Suprapubic skin (tissue), 4 donors: Measurements from ENCODE around the gene MYL4. TPM values are rescaled to one million over a fixed set of nuclear protein-coding genes. Genes with fewer than 3 reads are reported as not detected.
"Not testable (repeated sequence)": the region's sequence is repeated elsewhere in the genome, so short reads cannot be mapped to it uniquely, and the experiment has no call there.

Source experiments
- DNase-seq, 2 donors: peaks; one replicate each; pipeline ENCODE4 v3.0.0-alpha.2; 2019; ENCODE audit warnings: low spot score in 2 of 2
- H3K27ac ChIP-seq: fragments of 200-600 bp; sonication (generic); one replicate; pipeline ENCODE4 v1.5.1; 2019
- H3K27me3 ChIP-seq: fragments of 200-600 bp; sonication (generic); one replicate; pipeline ENCODE4 v1.5.1; 2019
- H3K36me3 ChIP-seq: fragments of 200-600 bp; sonication (generic); one replicate; pipeline ENCODE4 v1.5.1; 2019
- H3K4me1 ChIP-seq: fragments of 200-600 bp; sonication (generic); one replicate; pipeline ENCODE4 v1.5.1; 2019
- H3K4me3 ChIP-seq: fragments of 200-600 bp; sonication (generic); one replicate; pipeline ENCODE4 v1.5.1; 2019; ENCODE audit warnings: mild to moderate bottlenecking
- H3K9me3 ChIP-seq: fragments of 200-600 bp; sonication (generic); one replicate; pipeline ENCODE4 v1.5.1; 2019
- CTCF ChIP-seq, 2 donors: fragments of 200-600 bp in 1 of 2; fragments of 450-650 bp in 1 of 2; sonication (generic) in 1 of 2; IDR thresholded peaks; one replicate each; pipeline ENCODE4 v1.5.1; 2016 to 2019; ENCODE audit warnings: antibody characterized with exemption in 2 of 2, mild to moderate bottlenecking in 1 of 2, moderate library complexity in 1 of 2
- EP300 ChIP-seq: sonication (generic); formaldehyde crosslinking; IDR thresholded peaks from one replicate; pipeline ENCODE4 v1.6.1; 2017; ENCODE audit warnings: antibody characterized with exemption
- POLR2A ChIP-seq, 2 donors: fragments of 450-650 bp; IDR thresholded peaks; one replicate each; pipeline ENCODE4 v1.6.1; 2017; ENCODE audit warnings: antibody characterized with exemption in 2 of 2, mild to moderate bottlenecking in 2 of 2, moderate library complexity in 2 of 2
- POLR2AphosphoS5 ChIP-seq, 3 donors: sonication (generic); formaldehyde crosslinking; IDR thresholded peaks; one replicate each; pipeline ENCODE4 v1.6.1; 2017; ENCODE audit warnings: antibody characterized with exemption in 3 of 3
- WGBS: methylation state at CpG from one replicate; pipeline ENCODE4 v1.1.5; 2018; 5-methylcytosine and 5-hydroxymethylcytosine counted together
- total RNA-seq, 4 donors: library from RNA; depleted of rRNA; stranded (reverse); fragments of >200 nt; gene quantifications; one replicate each; pipeline ENCODE4 v1.1.0, GENCODE V29; 2016

Gene MYL4
- total RNA-seq, 4 donors from 2014 or later, result not detected

DNA sequence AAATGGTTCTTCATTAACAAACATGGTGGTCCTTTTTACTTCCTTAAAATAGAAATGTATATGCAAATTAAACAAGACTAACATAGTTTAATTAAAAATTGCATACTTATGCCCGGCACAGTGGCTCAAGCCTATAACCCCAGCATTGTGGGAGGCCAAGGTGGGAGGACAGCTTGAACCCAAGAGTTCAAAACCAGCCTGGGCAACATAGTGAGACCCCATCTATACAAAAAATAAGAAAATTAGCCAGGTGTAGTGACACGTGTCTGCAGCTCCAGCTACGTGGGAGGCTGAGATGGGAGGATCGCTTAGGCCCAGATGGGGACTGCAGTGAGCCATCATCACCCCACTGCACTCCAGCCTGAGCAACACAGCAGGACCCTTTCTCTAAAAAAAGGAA lies 38.4 kb upstream of the MYL4 start:
- TF ChIP-seq POLR2A (IDR thresholded peaks at IDR 0.05) (no peak), CTCF (IDR thresholded peaks at IDR 0.05) (no peak), POLR2AphosphoS5 (IDR thresholded peaks at IDR 0.05) (no peak), EP300 (no peak)
- H3K36me3 ChIP-seq, result peaks cover 44% of the 10 kb centered on the region
- no peaks in the 10 kb centered on the region for H3K27me3 ChIP-seq
- WGBS, result 93% methylated on average over 4 of the region's 4 CpGs
- H3K4me3 ChIP-seq, result no peak overlapping the region
- H3K4me1 ChIP-seq, result no peaks in the 10 kb centered on the region
- no peak for DNase-seq
- H3K27ac ChIP-seq, result no peak overlapping the region
- no peaks in the 10 kb centered on the region for H3K9me3 ChIP-seq

DNA sequence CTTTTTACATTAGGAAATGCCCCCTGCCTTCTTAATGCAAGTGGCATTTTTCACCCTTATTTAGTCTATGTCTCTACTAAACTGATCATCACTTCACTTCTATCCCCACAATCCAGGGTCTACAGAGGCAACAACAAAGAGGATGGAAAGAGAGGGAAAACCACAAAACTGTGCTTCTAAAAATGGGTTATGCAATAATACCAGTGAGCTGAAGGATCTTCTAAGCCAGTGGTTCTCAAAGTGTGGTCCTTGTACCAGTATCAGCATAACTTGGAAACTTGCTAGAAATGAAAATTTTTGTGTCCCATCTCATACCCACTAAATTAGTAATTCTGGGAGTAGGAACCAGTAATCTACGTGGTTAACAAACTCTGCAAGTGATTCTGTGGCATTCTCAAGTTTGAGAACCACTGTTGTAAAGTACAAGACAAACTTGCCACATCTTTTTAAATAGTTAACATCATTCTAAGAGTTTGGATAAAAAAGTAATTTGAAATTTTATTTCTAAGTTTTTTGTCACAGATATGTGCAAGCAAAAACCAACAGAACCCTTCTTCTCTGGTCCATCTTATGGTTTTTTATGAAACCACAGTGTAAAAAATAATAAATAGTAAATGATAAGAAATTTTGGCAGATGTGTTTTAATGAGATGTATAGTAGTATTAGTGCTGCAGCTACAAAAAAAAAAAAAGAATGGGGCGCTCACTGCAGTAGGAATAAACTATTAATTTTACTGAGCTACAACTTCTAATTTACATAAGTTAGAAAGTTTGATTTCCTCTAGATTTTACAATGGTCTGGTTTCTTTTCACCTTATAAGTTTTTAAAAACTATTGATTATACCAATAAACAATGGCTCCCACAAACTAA lies 36.2 kb upstream of the MYL4 start:
- Histone ChIP-seq H3K36me3 (peaks cover 30% of the 10 kb centered on the region), H3K4me3 (no peak overlapping the region), H3K27me3 (no peaks in the 10 kb centered on the region), H3K27ac (no peak overlapping the region), H3K9me3 (no peaks in the 10 kb centered on the region), H3K4me1 (no peaks in the 10 kb centered on the region)
- DNase-seq, result no peak
- TF ChIP-seq CTCF (IDR thresholded peaks at IDR 0.05) (no peak), POLR2A (IDR thresholded peaks at IDR 0.05) (no peak), POLR2AphosphoS5 (IDR thresholded peaks at IDR 0.05) (no peak), EP300 (no peak)
- 89% methylated on average over 2 of the region's 2 CpGs for WGBS

GRCh38 chr17:47174823-47175222 lies 34.3 kb upstream of the MYL4 start:
- not testable (repeated sequence) for H3K27ac ChIP-seq, DNase-seq, H3K4me1 ChIP-seq, H3K27me3 ChIP-seq, H3K9me3 ChIP-seq, H3K4me3 ChIP-seq
- WGBS, result 89% methylated on average over 8 of the region's 8 CpGs
- peaks cover 32% of the 10 kb centered on the region for H3K36me3 ChIP-seq

GRCh38 chr17:47176389-47176826 lies 32.7 kb upstream of the MYL4 start:
- 84% methylated on average over 2 of the region's 2 CpGs for WGBS
- Histone ChIP-seq H3K27me3 (no peaks in the 10 kb centered on the region), H3K36me3 (peaks cover 31% of the 10 kb centered on the region), H3K27ac (no peak overlapping the region), H3K4me3 (no peak overlapping the region), H3K9me3 (no peaks in the 10 kb centered on the region), H3K4me1 (no peaks in the 10 kb centered on the region)
- TF ChIP-seq POLR2AphosphoS5 (IDR thresholded peaks at IDR 0.05) (no peak), POLR2A (IDR thresholded peaks at IDR 0.05) (no peak), CTCF (IDR thresholded peaks at IDR 0.05) (no peak), EP300 (no peak)
- DNase-seq, result no peak

DNA sequence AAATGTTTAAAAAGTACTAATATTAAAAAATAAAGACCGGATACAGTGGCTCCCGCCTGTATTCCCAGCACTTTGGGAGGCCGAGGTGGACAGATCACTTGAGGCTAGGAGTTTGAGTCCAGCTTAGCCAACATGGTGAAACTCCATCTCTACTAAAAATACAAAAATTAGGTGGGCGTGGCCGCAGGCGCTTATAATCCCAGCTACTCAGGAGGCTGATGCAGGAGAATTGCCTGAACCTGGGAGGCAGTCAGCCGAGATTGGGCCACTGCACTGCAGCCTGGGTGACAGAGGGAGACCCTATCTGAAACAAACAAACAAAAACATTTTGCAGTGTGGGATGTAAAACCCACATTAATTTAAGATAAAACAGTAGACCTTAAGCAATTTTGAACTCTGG lies 31.9 kb upstream of the MYL4 start:
- peaks cover 31% of the 10 kb centered on the region for H3K36me3 ChIP-seq
- no peak overlapping the region for H3K27ac ChIP-seq

More for the DNA sequence above, 31.9 kb upstream of the MYL4 start:
- WGBS, result 90% methylated on average over 7 of the region's 7 CpGs
- Histone ChIP-seq H3K4me3 (no peak overlapping the region), H3K27me3 (no peaks in the 10 kb centered on the region), H3K9me3 (no peaks in the 10 kb centered on the region), H3K4me1 (no peaks in the 10 kb centered on the region)
- no peak for DNase-seq
- TF ChIP-seq CTCF (IDR thresholded peaks at IDR 0.05) (no peak), POLR2A (IDR thresholded peaks at IDR 0.05) (no peak)
